Measurements from ENCODE around the gene RNGTT.

The RNGTT gene

GRCh38 chr6:88899569-88900316 lies 63.7 kb downstream of the RNGTT start:
- Histone ChIP-seq H3K9ac (ENCODE audit: low read depth, low read length, poor library complexity, severe bottlenecking) (no peak overlapping the region), H4K20me1 (ENCODE audit: insufficient read depth, low read length, poor library complexity, severe bottlenecking) (no peaks in the 10 kb centered on the region), H3K9me2 (replicated peaks; ENCODE audit: low read depth, low read length) (no peaks in the 10 kb centered on the region), H3K4me1 (ENCODE audit: insufficient read depth, low read length, poor library complexity, severe bottlenecking) (no peaks in the 10 kb centered on the region), H3K4me3 (ENCODE audit: low read length, poor library complexity, severe bottlenecking) (no peak overlapping the region), H3K79me2 (ENCODE audit: insufficient read depth, low read length) (no peaks in the 10 kb centered on the region; the same call in 1 of the 2 replicates), H3F3A (ENCODE audit: low read depth) (no peaks in the 10 kb centered on the region), H2AFZ (ENCODE audit: low read length) (no peak overlapping the region), H3K9me3 (ENCODE audit: insufficient read depth, low read depth, low read length) (no peaks in the 10 kb centered on the region; the same call in 1 of the 2 replicates), H3K4me2 (ENCODE audit: low read depth, low read length, poor library complexity, severe bottlenecking) (no peak overlapping the region), H3K36me3 (ENCODE audit: insufficient read depth, low read length) (peaks cover 61% of the 10 kb centered on the region), H3K27me3 (ENCODE audit: insufficient read depth, low read length, poor library complexity, severe bottlenecking) (no peaks in the 10 kb centered on the region)
- TF ChIP-seq EZH2phosphoT487 (IDR thresholded peaks at IDR 0.05; ENCODE audit: borderline replicate concordance), result no peak
- TF ChIP-seq CTCF (conservative IDR thresholded peaks at IDR 0.05; ENCODE audit: low read length), result peak; percentile 52

GRCh38 chr6:88895911-88896310 lies 67.5 kb downstream of the RNGTT start:
- Histone ChIP-seq H3K9me2 (replicated peaks; ENCODE audit: low read depth, low read length) (no peaks in the 10 kb centered on the region), H3K4me2 (ENCODE audit: low read depth, low read length, poor library complexity, severe bottlenecking) (no peak overlapping the region), H3K9me3 (ENCODE audit: insufficient read depth, low read depth, low read length) (no peaks in the 10 kb centered on the region; the same call in 1 of the 2 replicates), H3F3A (ENCODE audit: low read depth) (no peaks in the 10 kb centered on the region), H3K27me3 (ENCODE audit: insufficient read depth, low read length, poor library complexity, severe bottlenecking) (no peaks in the 10 kb centered on the region), H3K4me1 (ENCODE audit: insufficient read depth, low read length, poor library complexity, severe bottlenecking) (no peaks in the 10 kb centered on the region), H2AFZ (ENCODE audit: low read length) (no peak overlapping the region), H3K36me3 (ENCODE audit: insufficient read depth, low read length) (peaks cover 35% of the 10 kb centered on the region), H3K4me3 (ENCODE audit: low read length, poor library complexity, severe bottlenecking) (no peak overlapping the region), H4K20me1 (ENCODE audit: insufficient read depth, low read length, poor library complexity, severe bottlenecking) (no peaks in the 10 kb centered on the region), H3K9ac (ENCODE audit: low read depth, low read length, poor library complexity, severe bottlenecking) (no peak overlapping the region), H3K79me2 (ENCODE audit: insufficient read depth, low read length) (no peaks in the 10 kb centered on the region; the same call in 1 of the 2 replicates)
- TF ChIP-seq CTCF (conservative IDR thresholded peaks at IDR 0.05; ENCODE audit: low read length), result no peak
- no peak for TF ChIP-seq EZH2phosphoT487 (IDR thresholded peaks at IDR 0.05; ENCODE audit: borderline replicate concordance)

GRCh38 chr6:88890860-88891845 lies 72.3 kb downstream of the RNGTT start:
- no peaks in the 10 kb centered on the region for H3K79me2 ChIP-seq (ENCODE audit: insufficient read depth, low read length)
- no peak overlapping the region for H3K4me3 ChIP-seq (ENCODE audit: low read length, poor library complexity, severe bottlenecking)
- no peak overlapping the region for H3K4me2 ChIP-seq (ENCODE audit: low read depth, low read length, poor library complexity, severe bottlenecking)
- H4K20me1 ChIP-seq (ENCODE audit: insufficient read depth, low read length, poor library complexity, severe bottlenecking), result no peaks in the 10 kb centered on the region
- H3F3A ChIP-seq (ENCODE audit: low read depth), result no peaks in the 10 kb centered on the region
- no peaks in the 10 kb centered on the region for H3K9me3 ChIP-seq (ENCODE audit: insufficient read depth, low read depth, low read length)
- TF ChIP-seq CTCF (conservative IDR thresholded peaks at IDR 0.05; ENCODE audit: low read length) (no peak), EZH2phosphoT487 (IDR thresholded peaks at IDR 0.05; ENCODE audit: borderline replicate concordance) (no peak)
- H2AFZ ChIP-seq (ENCODE audit: low read length), result no peak overlapping the region
- no peak overlapping the region for H3K9ac ChIP-seq (ENCODE audit: low read depth, low read length, poor library complexity, severe bottlenecking)
- no peaks in the 10 kb centered on the region for H3K9me2 ChIP-seq (replicated peaks; ENCODE audit: low read depth, low read length)
- no peaks in the 10 kb centered on the region for H3K27me3 ChIP-seq (ENCODE audit: insufficient read depth, low read length, poor library complexity, severe bottlenecking)
- H3K4me1 ChIP-seq (ENCODE audit: insufficient read depth, low read length, poor library complexity, severe bottlenecking), result no peaks in the 10 kb centered on the region
- H3K36me3 ChIP-seq (ENCODE audit: insufficient read depth, low read length), result peaks cover 41% of the 10 kb centered on the region; the same call in 1 of the 2 replicates

Measured in Loucy (cell line).